Ascending aorta (tissue), 2 donors: ENCODE data around the gene PRKD3. TPM values are rescaled to one million over a fixed set of nuclear protein-coding genes. Genes with fewer than 3 reads are reported as not detected.

Source experiments
- DNase-seq, 2 donors: peaks; one replicate each; pipeline ENCODE4 v3.0.0-alpha.2; 2019; ENCODE audit warnings: low spot score in 2 of 2
- H3K27ac ChIP-seq, 2 donors: fragments of 200-600 bp; sonication (generic); one replicate each; pipeline ENCODE4 v1.5.1; 2016 to 2017; ENCODE audit warnings: mild to moderate bottlenecking in 1 of 2
- H3K27me3 ChIP-seq: fragments of 200-600 bp; sonication (generic); one replicate; pipeline ENCODE4 v1.5.1; 2017
- H3K36me3 ChIP-seq, 2 donors: fragments of 200-600 bp; sonication (generic); one replicate each; pipeline ENCODE4 v1.5.1; 2016
- H3K4me1 ChIP-seq, 2 donors: fragments of 200-600 bp; sonication (generic); one replicate each; pipeline ENCODE4 v1.5.1; 2016 to 2017; ENCODE audit warnings: mild to moderate bottlenecking in 1 of 2
- H3K4me3 ChIP-seq, 2 donors: fragments of 200-600 bp; sonication (generic); one replicate each; pipeline ENCODE4 v1.5.1; 2016 to 2017; ENCODE audit warnings: mild to moderate bottlenecking in 1 of 2
- H3K9me3 ChIP-seq, 2 donors: fragments of 200-600 bp; sonication (generic); one replicate each; pipeline ENCODE4 v1.5.1; 2016
- CTCF ChIP-seq, 3 experiments: fragments of 200-600 bp in 2 of 3; fragments of 450-650 bp in 1 of 3; sonication (generic) in 2 of 3; IDR thresholded peaks; one replicate each; pipeline ENCODE4 v1.5.1; 2016 to 2019; ENCODE audit warnings: antibody characterized with exemption in 3 of 3, mild to moderate bottlenecking in 1 of 3, moderate library complexity in 1 of 3
- intact Hi-C: fragments of 100-400 bp; cut with DNase I; formaldehyde crosslinking; loops from one replicate; pipeline ENCODE4 v1.15.1; 2023
- total RNA-seq: library from RNA; depleted of rRNA; stranded (reverse); fragments of >200 nt; gene quantifications from one replicate; pipeline ENCODE4 v1.1.0, GENCODE V29; 2016

The PRKD3 gene
- total RNA-seq, 1 donor from 2014 or later = 14.0 TPM

DNA sequence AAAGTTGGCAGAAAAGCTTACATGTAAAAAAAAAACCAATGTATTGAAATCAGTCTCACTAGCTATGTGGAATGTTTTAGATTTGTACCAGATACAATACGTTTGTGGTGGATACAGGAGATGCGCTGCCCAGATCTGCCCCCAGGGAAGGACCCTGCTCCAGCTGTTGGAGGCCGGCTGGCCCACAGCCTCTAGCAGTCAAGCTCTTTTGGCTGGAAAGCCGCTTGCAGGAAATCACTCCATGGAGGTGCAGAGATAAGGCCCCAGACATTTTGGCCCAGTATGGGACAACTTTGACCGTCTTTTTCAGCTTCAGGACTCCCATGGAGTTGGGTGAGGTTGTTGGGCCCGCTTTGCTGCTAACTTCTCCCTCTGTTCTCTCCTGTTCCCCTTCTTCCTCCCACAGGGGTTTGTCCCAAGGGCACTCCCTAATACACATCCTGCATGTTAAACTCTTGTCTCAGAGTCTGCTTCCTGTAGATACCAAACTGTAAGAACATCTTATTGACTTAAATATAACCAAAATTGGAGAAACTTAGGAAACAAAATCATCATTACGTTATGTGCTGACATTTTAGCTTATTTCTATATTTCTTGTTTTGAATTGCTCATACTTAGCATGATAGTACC is 18.1 kb upstream of the PRKD3 start:
- H3K27ac ChIP-seq = no peak overlapping the region
- intact Hi-C loops = no loop called here
- TF ChIP-seq CTCF (IDR thresholded peaks at IDR 0.05) = no peak

GRCh38 chr2:37340637-37341036 is 16.0 kb upstream of the PRKD3 start:
- Histone ChIP-seq H3K36me3 (no peaks in the 10 kb centered on the region), H3K4me1 (peaks cover 3 to 4% of the 10 kb centered on the region in 2 donors), H3K27me3 (no peaks in the 10 kb centered on the region), H3K27ac (no peak overlapping the region), H3K4me3 (no peak overlapping the region), H3K9me3 (no peaks in the 10 kb centered on the region)
- no peak for DNase-seq
- intact Hi-C loops = no loop called here
- TF ChIP-seq CTCF (IDR thresholded peaks at IDR 0.05) = no peak

More for the DNA sequence above, 18.1 kb upstream of the PRKD3 start:
- Histone ChIP-seq H3K36me3 (no peaks in the 10 kb centered on the region), H3K27me3 (no peaks in the 10 kb centered on the region), H3K4me3 (no peak overlapping the region), H3K4me1 (peaks cover 3 to 4% of the 10 kb centered on the region in 2 donors), H3K9me3 (no peaks in the 10 kb centered on the region)
- no peak for DNase-seq

DNA sequence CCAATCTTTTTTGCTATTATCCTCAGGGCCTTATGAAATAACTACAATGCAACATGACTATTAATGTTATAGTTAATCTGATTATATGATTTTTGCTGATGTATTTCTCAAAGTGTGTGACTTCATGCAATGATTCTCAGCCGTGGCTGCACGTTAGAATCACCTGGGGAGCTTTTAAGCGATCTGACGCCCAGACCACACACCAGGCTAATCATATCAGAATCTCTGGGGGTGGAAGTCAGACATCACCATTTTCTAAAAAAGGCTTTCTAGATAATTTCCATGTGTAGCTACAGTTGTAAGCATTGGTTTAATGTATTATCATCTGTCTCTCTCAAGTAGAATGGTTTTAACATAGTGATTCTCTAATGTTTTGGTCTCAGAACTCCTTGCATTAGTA is 14.3 kb upstream of the PRKD3 start:
- H3K27me3 ChIP-seq = no peaks in the 10 kb centered on the region
- H3K4me3 ChIP-seq = no peak overlapping the region
- DNase-seq = no peak
- no peak overlapping the region for H3K27ac ChIP-seq
- H3K9me3 ChIP-seq = no peaks in the 10 kb centered on the region
- intact Hi-C loops = no loop called here
- TF ChIP-seq CTCF (IDR thresholded peaks at IDR 0.05) = no peak
- H3K4me1 ChIP-seq = no peaks in the 10 kb centered on the region
- H3K36me3 ChIP-seq = no peaks in the 10 kb centered on the region

DNA sequence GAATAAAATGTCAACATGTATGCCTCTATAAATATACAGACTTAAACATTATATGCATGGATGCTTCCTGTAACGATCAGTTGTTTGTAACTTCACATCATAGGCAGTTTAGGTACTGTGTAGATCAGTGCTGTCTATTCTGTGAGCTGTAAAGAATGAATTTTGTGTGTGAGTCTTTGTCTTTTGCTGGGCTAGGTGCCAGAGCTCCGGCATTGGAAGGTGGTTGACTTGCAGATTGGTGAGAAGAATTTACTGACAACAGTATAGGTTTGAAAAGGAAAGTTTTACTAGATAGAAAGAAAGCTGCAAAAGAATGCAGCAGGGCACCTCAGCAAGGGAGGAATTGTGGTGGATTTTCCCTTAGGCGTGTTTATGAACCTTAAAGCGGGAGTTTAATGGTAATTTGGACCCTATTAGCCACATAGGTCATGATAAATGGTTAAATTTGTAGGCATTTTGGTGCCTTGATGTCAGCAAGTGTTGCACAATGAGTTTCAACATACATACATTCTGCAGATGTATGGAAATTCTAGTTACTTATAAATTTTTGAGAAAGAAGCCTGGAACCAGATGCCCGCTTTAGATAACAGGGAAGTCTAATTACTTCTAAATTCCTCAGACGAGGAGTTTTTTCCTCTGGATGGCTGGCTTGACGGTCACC is 13.1 kb upstream of the PRKD3 start:
- Histone ChIP-seq H3K27ac (no peak overlapping the region), H3K27me3 (no peaks in the 10 kb centered on the region), H3K4me1 (no peaks in the 10 kb centered on the region), H3K9me3 (no peaks in the 10 kb centered on the region), H3K4me3 (no peak overlapping the region), H3K36me3 (no peaks in the 10 kb centered on the region)
- no peak for DNase-seq
- intact Hi-C loops = no loop called here
- TF ChIP-seq CTCF (IDR thresholded peaks at IDR 0.05) = no peak

GRCh38 chr2:37335604-37336003 is 11.0 kb upstream of the PRKD3 start:
- DNase-seq = no peak
- Histone ChIP-seq H3K4me1 (no peaks in the 10 kb centered on the region), H3K36me3 (no peaks in the 10 kb centered on the region), H3K27me3 (no peaks in the 10 kb centered on the region), H3K9me3 (no peaks in the 10 kb centered on the region), H3K4me3 (no peak overlapping the region), H3K27ac (no peak overlapping the region)
- intact Hi-C loops = no loop called here
- TF ChIP-seq CTCF (IDR thresholded peaks at IDR 0.05) = no peak
